A549 (cell line): ENCODE measurements around the gene DNAJB6. TPM values are rescaled to one million over a fixed set of nuclear protein-coding genes. Genes with fewer than 3 reads are reported as not detected.
A peak's percentile ranks its signal among the peaks of the same experiment; 100 is the strongest.

Source experiments
- ATAC-seq, 2 experiments: fragments of 200-7000 bp in 1 of 2; fragments of >200 bp in 1 of 2; cut with Nextera tagmentation in 1 of 2; cut with Tn5 transposase in 1 of 2; 3 replicates each; pipeline versions ENCODE4 v1.8.0 to v1.9.1; 2018 to 2020; ENCODE audit warnings: mild to moderate bottlenecking in 1 of 2, moderate library complexity in 1 of 2
- CTCF ChIA-PET: fragments of 300-600 bp; sonication (Branson Sonifier 250); formaldehyde crosslinking; extraction: SDS; loops from one replicate; lab custom pipeline; 2021; ENCODE audit warnings: antibody characterized with exemption, inconsistent platforms; lab: Yijun Ruan, JAX
- POLR2A ChIA-PET: fragments of 350-600 bp; formaldehyde crosslinking; extraction: SDS; loops from one replicate; lab custom pipeline; 2021; ENCODE audit warnings: antibody characterized with exemption, inconsistent platforms; lab: Yijun Ruan, JAX
- DNase-seq, 2 experiments: peaks; one replicate each; pipeline versions ENCODE4 v3.0.0 to v3.0.0-alpha.2; 2011 to 2016; ENCODE audit warnings: low read depth in 1 of 2, low spot score in 1 of 2
- FAIRE-seq: peaks from 2 replicates; lab custom pipeline; 2011; peaks lifted over from hg19 to GRCh38; lab: Jason Lieb, UNC
- H3K27ac ChIP-seq, 2 experiments: fragments of >200 bp; sonication (Bioruptor Twin); formaldehyde crosslinking; 3 replicates each; pipeline ENCODE4 v1.5.1; 2016 to 2017
- H3K4me1 ChIP-seq: fragments of >200 bp; sonication (Bioruptor Twin); formaldehyde crosslinking; 3 replicates; pipeline ENCODE4 v1.6.1; 2016
- H3K4me2 ChIP-seq: fragments of >200 bp; sonication (Bioruptor Twin); formaldehyde crosslinking; 3 replicates; pipeline ENCODE4 v1.6.1; 2016
- H3K4me3 ChIP-seq: fragments of >200 bp; sonication (Bioruptor Twin); formaldehyde crosslinking; 3 replicates; pipeline ENCODE4 v1.5.1; 2016
- H3K9me3 ChIP-seq: fragments of >200 bp; sonication (Bioruptor Twin); formaldehyde crosslinking; 3 replicates; pipeline ENCODE4 v1.6.1; 2016
- ATOH8 ChIP-seq: fragments of 250-450 bp; sonication (Bioruptor Pico); IDR thresholded peaks from 2 replicates; pipeline ENCODE4 v1.5.0; 2020; ENCODE audit warnings: low read depth, mild to moderate bottlenecking, moderate library complexity
- BCL3 ChIP-seq: fragments of >200 bp; sonication (Bioruptor Twin); formaldehyde crosslinking; IDR thresholded peaks from 3 replicates; pipeline ENCODE4 v1.6.1; 2016
- BHLHE40 ChIP-seq: IDR thresholded peaks from 2 replicates; pipeline ENCODE4 v1.6.1; 2012; ENCODE audit warnings: low read depth, low read length, inconsistent platforms
- E2F6 ChIP-seq: IDR thresholded peaks from 2 replicates; pipeline ENCODE4 v1.6.1; 2012; ENCODE audit warnings: low read depth, borderline replicate concordance
- EHMT2 ChIP-seq: fragments of 200-600 bp; sonication (generic); IDR thresholded peaks from 2 replicates; pipeline ENCODE4 v1.6.1; 2016; ENCODE audit warnings: antibody characterized with exemption, low read depth, mild to moderate bottlenecking, moderate library complexity
- ELK1 ChIP-seq: fragments of 150-350 bp; IDR thresholded peaks from 2 replicates; pipeline ENCODE4 v1.6.1; 2014; ENCODE audit warnings: low read depth, mild to moderate bottlenecking, low read length
- FOSL2 ChIP-seq, 2 experiments: fragments of 450-650 bp in 1 of 2; fragments of >200 bp in 1 of 2; sonication (Bioruptor Twin) in 1 of 2; formaldehyde crosslinking; IDR thresholded peaks; 2 replicates each; pipeline versions ENCODE4 v1.5.0 to v1.6.1; 2016 to 2020; ENCODE audit warnings: mild to moderate bottlenecking in 1 of 2, moderate library complexity in 1 of 2
- GATA3 ChIP-seq: IDR thresholded peaks from 2 replicates; pipeline ENCODE4 v1.6.1; 2012; ENCODE audit warnings: borderline replicate concordance
- HOXA7 ChIP-seq: fragments of 250-450 bp; sonication (Bioruptor Pico); IDR thresholded peaks from 2 replicates; pipeline ENCODE4 v1.5.0; 2020; ENCODE audit warnings: mild to moderate bottlenecking, moderate library complexity
- HOXB5 ChIP-seq: fragments of 250-450 bp; sonication (Bioruptor Pico); IDR thresholded peaks from 2 replicates; pipeline ENCODE4 v1.5.0; 2020; ENCODE audit warnings: mild to moderate bottlenecking, moderate library complexity
- JUN ChIP-seq, 2 experiments: fragments of >200 bp; sonication (Bioruptor Twin); formaldehyde crosslinking; IDR thresholded peaks; 2 replicates in 1 of 2; 3 replicates in 1 of 2; pipeline ENCODE4 v1.6.1; 2016 to 2017
- MYC ChIP-seq: IDR thresholded peaks from 2 replicates; pipeline ENCODE4 v1.6.1; 2012; ENCODE audit warnings: mild to moderate bottlenecking, inconsistent platforms, low read length, improper control_type of control experiment, borderline replicate concordance
- NPAS2 ChIP-seq: fragments of 250-450 bp; sonication (Bioruptor Pico); IDR thresholded peaks from 2 replicates; pipeline ENCODE4 v1.8.0; 2022; ENCODE audit warnings: mild to moderate bottlenecking, moderate library complexity, borderline replicate concordance
- NR3C1 ChIP-seq: fragments of >200 bp; sonication (Bioruptor Twin); formaldehyde crosslinking; IDR thresholded peaks from 3 replicates; pipeline ENCODE4 v1.6.1; 2017
- PBX3 ChIP-seq: IDR thresholded peaks from 2 replicates; pipeline ENCODE4 v1.6.1; 2012
- POLR2A ChIP-seq: IDR thresholded peaks from 2 replicates; pipeline ENCODE4 v1.6.1; 2012; ENCODE audit warnings: mild to moderate bottlenecking, low read length
- POLR2AphosphoS2 ChIP-seq: conservative IDR thresholded peaks from 2 replicates; pipeline ENCODE4 v1.6.1; 2012; ENCODE audit warnings: low read length, improper control_type of control experiment, inconsistent platforms
- RCOR1 ChIP-seq: fragments of 150-350 bp; IDR thresholded peaks from 2 replicates; pipeline ENCODE4 v1.6.1; 2014; ENCODE audit warnings: antibody characterized with exemption, low read length, low read depth
- SREBF2 ChIP-seq: fragments of 450-650 bp; IDR thresholded peaks from 2 replicates; pipeline ENCODE4 v1.6.1; 2014; ENCODE audit warnings: mild to moderate bottlenecking, moderate library complexity
- TFCP2L1 ChIP-seq: fragments of 250-450 bp; sonication (Bioruptor Pico); IDR thresholded peaks from 2 replicates; pipeline ENCODE4 v1.5.0; 2021; ENCODE audit warnings: mild to moderate bottlenecking
- USF2 ChIP-seq: fragments of 450-650 bp; IDR thresholded peaks from 2 replicates; pipeline ENCODE4 v1.6.1; 2014; ENCODE audit warnings: antibody characterized with exemption
- ZSCAN20 ChIP-seq: fragments of 250-450 bp; sonication (Bioruptor Pico); IDR thresholded peaks from 2 replicates; pipeline ENCODE4 v1.8.0; 2022; ENCODE audit warnings: mild to moderate bottlenecking, moderate library complexity
- WGBS: methylation state at CpG from one replicate; pipeline ENCODE4 v1.1.6; 2017; ENCODE audit errors: missing lambda C conversion rate; 5-methylcytosine and 5-hydroxymethylcytosine counted together
- polyA plus RNA-seq, 4 experiments: library from polyadenylated mRNA; depleted of rRNA in 3 of 4; stranded (reverse); fragments of >200 nt; fragmentation: RNase III in 1 of 4; extraction: RNeasy Plus Mini Kit Qiagen cat#74134 plus additional on column Dnase treatment in 1 of 4; gene quantifications; 2 replicates in 3 of 4; 3 replicates in 1 of 4; pipeline ENCODE4 v1.2.3, GENCODE V29; 2011 to 2017

Gene DNAJB6
- polyA plus RNA-seq, 2 of the 4 experiments (the other 2 are of a cell fraction): 117 to 136 TPM

GRCh38 chr7:157292258-157292657 is 44.5 kb upstream of the DNAJB6 start:
- no peak for DNase-seq
- ChIA-PET POLR2A (no interaction called here), CTCF (interaction anchor here (0.6 to 2.0 kb wide), 3 partner anchors 19 to 253 kb away, joined by 3 to 9 read pairs (median 4); no protein-coding TSS in a partner anchor)
- peak overlapping the region; percentile 23 to 73; a peak in 3 of 6 replicates for H3K27ac ChIP-seq
- no peak for FAIRE-seq
- H3K4me2 ChIP-seq: no peak overlapping the region
- no peak; a peak in 1 of 6 replicates for ATAC-seq
- no peak overlapping the region for H3K4me3 ChIP-seq
- 82% methylated on average over 9 of the region's 9 CpGs for WGBS
- peaks cover 12% of the 10 kb centered on the region; the same call in 2 of the 3 replicates for H3K4me1 ChIP-seq
- no peak for TF ChIP-seq RCOR1
- no peak for TF ChIP-seq MYC
- TF ChIP-seq NR3C1: no peak
- no peak for TF ChIP-seq POLR2AphosphoS2
- TF ChIP-seq HOXB5: no peak
- no peak for TF ChIP-seq POLR2A
- no peak for TF ChIP-seq NPAS2 (CRISPR knock-in tag)
- no peak for TF ChIP-seq JUN (IDR thresholded peaks at IDR 0.05)
- TF ChIP-seq SREBF2: no peak
- no peak for TF ChIP-seq EHMT2
- TF ChIP-seq E2F6: no peak
- no peak for TF ChIP-seq BCL3
- TF ChIP-seq ELK1: no peak
- TF ChIP-seq ATOH8: no peak
- TF ChIP-seq TFCP2L1 (CRISPR knock-in tag): no peak
- TF ChIP-seq ZSCAN20: no peak
- TF ChIP-seq BHLHE40: no peak
- no peaks in the 10 kb centered on the region for H3K9me3 ChIP-seq

- FAIRE-seq (no peak), ATAC-seq (peak; percentile 39 to 79; a peak in 5 of 6 replicates), DNase-seq (peak in 1 of 2 experiments; percentile 53)
- Histone ChIP-seq H3K27ac (peak overlapping the region; percentile 43 to 73; a peak in 5 of 6 replicates), H3K4me1 (peaks cover 12% of the 10 kb centered on the region; the same call in 2 of the 3 replicates), H3K4me2 (peak overlapping the region; percentile 45; the same call in 2 of the 3 replicates), H3K9me3 (no peaks in the 10 kb centered on the region), H3K4me3 (no peak overlapping the region)
- POLR2A ChIA-PET: no interaction called here
- 74% methylated on average over 20 of the region's 32 CpGs for WGBS
- TF ChIP-seq USF2 (no peak), HOXA7 (no peak), FOSL2 (IDR thresholded peaks at IDR 0.05) (no peak), FOSL2 (CRISPR knock-in tag; IDR thresholded peaks at IDR 0.05) (0 out of 2 replicates have a peak, but pooled peaks have one; percentile 5), NPAS2 (CRISPR knock-in tag) (no peak), PBX3 (no peak), GATA3 (no peak)
- CTCF ChIA-PET: interaction anchor here (0.7 to 2.0 kb wide), 2 partner anchors 19 to 46 kb away, joined by 3 to 9 read pairs; no protein-coding TSS in a partner anchor
Measured at GRCh38 chr7:157292770-157293412, 43.9 kb upstream of the DNAJB6 start.
